HCT116 (cell line): ENCODE measurements around the gene DKK1. TPM values are rescaled to one million over a fixed set of nuclear protein-coding genes. Genes with fewer than 3 reads are reported as not detected.

Experiments used
- ATAC-seq: fragments of 200-7000 bp; cut with Tn5 transposase; 2 replicates; pipeline ENCODE4 v1.9.1; 2020; ENCODE audit warnings: mild to moderate bottlenecking, moderate library complexity
- BruUV-seq: library from RNA; stranded (reverse); fragments of 400-500 nt; replicated peaks from 2 replicates; lab custom pipeline; 2021; lab: Mats Ljungman, UMichigan
- CTCF ChIA-PET: fragments of 300-600 bp; sonication (Branson Sonifier 250); formaldehyde crosslinking; loops from one replicate; lab custom pipeline; 2021; ENCODE audit warnings: antibody characterized with exemption; lab: Charles Lee
- POLR2A ChIA-PET: fragments of 300-600, 350-600 bp; sonication (Branson Sonifier 250); formaldehyde crosslinking; loops from one replicate; lab custom pipeline; 2021; ENCODE audit warnings: antibody characterized with exemption; lab: Charles Lee
- RAD21 ChIA-PET, 2 experiments: fragments of 300-600 bp; sonication (Branson Sonifier 250); formaldehyde crosslinking; loops; one replicate each; lab custom pipeline; 2023; ENCODE audit warnings: low total read pairs in 2 of 2; ENCODE audit not compliant: uncharacterized antibody in 2 of 2, unreplicated experiment in 2 of 2, low non-redundant PET in 1 of 2; lab: Charles Lee
- DNase-seq: peaks from one replicate; pipeline ENCODE4 v3.0.0-alpha.2; 2010; ENCODE audit warnings: low read depth, low spot score
- H2AFZ ChIP-seq: fragments of 200-600 bp; shearing (Covaris generic), sonication (generic); 2 replicates; pipeline ENCODE4 v1.6.1; 2017; ENCODE audit warnings: low read depth, mixed run types, mixed read lengths, antibody characterized with exemption, low read length; ENCODE audit not compliant: poor library complexity, severe bottlenecking
- H3K27ac ChIP-seq: 2 replicates; pipeline ENCODE4 v1.5.1; 2012; ENCODE audit warnings: low read depth, low read length
- H3K27me3 ChIP-seq: fragments of 200-600 bp; sonication (generic); 2 replicates; pipeline ENCODE4 v1.6.1; 2016; ENCODE audit warnings: mixed run types, low read length, mixed read lengths; ENCODE audit not compliant: insufficient read depth
- H3K36me3 ChIP-seq, 2 experiments: fragments of 200-500 bp in 1 of 2; fragments of 200-600 bp in 1 of 2; sonication (Bioruptor generic) in 1 of 2; sonication (generic) in 1 of 2; 2 replicates each; pipeline versions ENCODE4 v1.5.1 to v1.6.1; 2014 to 2016; ENCODE audit warnings: low read length in 2 of 2, inconsistent platforms in 1 of 2, mixed read lengths in 1 of 2, mixed run types in 1 of 2; ENCODE audit not compliant: insufficient read depth in 2 of 2, control insufficient read depth in 1 of 2
- H3K4me1 ChIP-seq, 2 experiments: fragments of 200-600 bp in 1 of 2; sonication (generic) in 1 of 2; 2 replicates each; pipeline versions ENCODE4 v1.5.1 to v1.6.1; 2012 to 2017; ENCODE audit warnings: low read length in 2 of 2, inconsistent platforms in 1 of 2, mild to moderate bottlenecking in 1 of 2, mixed read lengths in 1 of 2, mixed run types in 1 of 2, moderate library complexity in 1 of 2; ENCODE audit not compliant: insufficient read depth in 2 of 2, control insufficient read depth in 1 of 2
- H3K4me2 ChIP-seq: fragments of 200-600 bp; sonication (generic); 2 replicates; pipeline ENCODE4 v1.6.1; 2017; ENCODE audit warnings: mixed run types, low read length, mixed read lengths
- H3K4me3 ChIP-seq, 2 experiments: fragments of 200-600 bp in 1 of 2; sonication (generic) in 1 of 2; replicated peaks in 1 of 2; 2 replicates each; pipeline ENCODE4 v1.5.1; 2011 to 2016; ENCODE audit warnings: low read length in 2 of 2, control low read depth in 1 of 2, low read depth in 1 of 2, mild to moderate bottlenecking in 1 of 2, mixed read lengths in 1 of 2, mixed run types in 1 of 2
- H3K79me2 ChIP-seq: fragments of 200-600 bp; sonication (generic); 2 replicates; pipeline ENCODE4 v1.6.1; 2017; ENCODE audit warnings: mild to moderate bottlenecking, mixed run types, low read length, moderate library complexity, mixed read lengths; ENCODE audit not compliant: insufficient read depth
- H3K9ac ChIP-seq: fragments of 200-600 bp; sonication (generic); 2 replicates; pipeline ENCODE4 v1.6.1; 2016; ENCODE audit warnings: low read length, mixed read lengths
- H3K9me2 ChIP-seq: fragments of 200-600 bp; sonication (generic), shearing (Covaris generic); 2 replicates; pipeline ENCODE4 v1.6.1; 2017; ENCODE audit warnings: mixed run types, mild to moderate bottlenecking, moderate library complexity; ENCODE audit not compliant: insufficient read depth
- H3K9me3 ChIP-seq, 2 experiments: fragments of 200-500 bp in 1 of 2; fragments of 200-600 bp in 1 of 2; sonication (Bioruptor generic) in 1 of 2; sonication (generic) in 1 of 2; 2 replicates each; pipeline ENCODE4 v1.6.1; 2014 to 2017; ENCODE audit warnings: low read length in 2 of 2, mixed read lengths in 2 of 2, inconsistent platforms in 1 of 2, low read depth in 1 of 2, mild to moderate bottlenecking in 1 of 2, mixed run types in 1 of 2, moderate library complexity in 1 of 2; ENCODE audit not compliant: control insufficient read depth in 1 of 2, insufficient read depth in 1 of 2
- H4K20me1 ChIP-seq: fragments of 200-600 bp; sonication (generic), shearing (Covaris generic); 2 replicates; pipeline ENCODE4 v1.6.1; 2017; ENCODE audit warnings: mixed run types, mild to moderate bottlenecking, moderate library complexity; ENCODE audit not compliant: insufficient read depth
- CBX3 ChIP-seq: IDR thresholded peaks from 2 replicates; pipeline ENCODE4 v1.6.1; 2012; ENCODE audit warnings: low read depth
- CEBPB ChIP-seq: IDR thresholded peaks from 2 replicates; pipeline ENCODE4 v1.6.1; 2012; ENCODE audit warnings: low read depth
- ELF1 ChIP-seq: IDR thresholded peaks from 2 replicates; pipeline ENCODE4 v1.6.1; 2012; ENCODE audit warnings: low read depth, borderline replicate concordance
- EZH2 ChIP-seq: fragments of 200-600 bp; sonication (generic); IDR thresholded peaks from 2 replicates; pipeline ENCODE4 v1.6.1; 2017; ENCODE audit warnings: antibody characterized with exemption, mixed run types
- FOSL1 ChIP-seq: IDR thresholded peaks from 2 replicates; pipeline ENCODE4 v1.6.1; 2012; ENCODE audit warnings: low read depth
- RAD21 ChIP-seq: IDR thresholded peaks from 2 replicates; pipeline ENCODE4 v1.6.1; 2012; ENCODE audit warnings: low read depth, mild to moderate bottlenecking
- SP1 ChIP-seq: IDR thresholded peaks from 2 replicates; pipeline ENCODE4 v1.6.1; 2012; ENCODE audit warnings: low read depth
- SRF ChIP-seq: IDR thresholded peaks from 2 replicates; pipeline ENCODE4 v1.6.1; 2012; ENCODE audit warnings: low read depth
- TCF7L2 ChIP-seq: IDR thresholded peaks from 2 replicates; pipeline ENCODE4 v1.7.0; 2011; ENCODE audit warnings: borderline replicate concordance, inconsistent platforms; ENCODE audit not compliant: insufficient read depth, insufficient read length; ENCODE audit errors: extremely low read depth
- YY1 ChIP-seq: IDR thresholded peaks from 2 replicates; pipeline ENCODE4 v1.6.1; 2011; ENCODE audit warnings: low read length, low read depth, moderate library complexity, mild to moderate bottlenecking; ENCODE audit not compliant: insufficient replicate concordance; ENCODE audit errors: extremely low read depth
- ZFX ChIP-seq: fragments of 450-650 bp; IDR thresholded peaks from 2 replicates; pipeline ENCODE4 v1.6.1; 2017
- ZNF274 ChIP-seq: fragments of 200-500 bp; sonication (Bioruptor generic); IDR thresholded peaks from 2 replicates; pipeline ENCODE4 v1.6.1; 2014; ENCODE audit warnings: mild to moderate bottlenecking, low read depth, low read length, inconsistent platforms
- intact Hi-C: fragments of 100-400 bp; cut with micrococcal nuclease; formaldehyde crosslinking; loops from 2 replicates; pipeline ENCODE4 v1.10.0; 2022
- total RNA-seq: library from RNA; stranded (reverse); gene quantifications from one replicate; pipeline ENCODE4 v1.2.1, GENCODE V29; 2021; ENCODE audit not compliant: unreplicated experiment
- TF ChIP-seq, protein P1 (sequence below), 3 experiments: fragments of 200-600 bp in 1 of 3; sonication (generic) in 1 of 3; IDR thresholded peaks in 2 of 3; conservative IDR thresholded peaks in 1 of 3; 2 replicates each; pipeline ENCODE4 v1.5.1; 2012 to 2017; ENCODE audit warnings: low read depth in 2 of 3, low read length in 2 of 3, antibody characterized with exemption in 1 of 3, borderline replicate concordance in 1 of 3, control low read depth in 1 of 3, mild to moderate bottlenecking in 1 of 3, mixed read lengths in 1 of 3, mixed run types in 1 of 3, moderate library complexity in 1 of 3; ENCODE audit not compliant: insufficient read depth in 1 of 3
- TF ChIP-seq, protein P2 (sequence below): IDR thresholded peaks from 2 replicates; pipeline ENCODE4 v1.6.1; 2012; ENCODE audit warnings: low read depth

The DKK1 gene
- total RNA-seq, 1 experiment from 2014 or later: 315 TPM

DNA sequence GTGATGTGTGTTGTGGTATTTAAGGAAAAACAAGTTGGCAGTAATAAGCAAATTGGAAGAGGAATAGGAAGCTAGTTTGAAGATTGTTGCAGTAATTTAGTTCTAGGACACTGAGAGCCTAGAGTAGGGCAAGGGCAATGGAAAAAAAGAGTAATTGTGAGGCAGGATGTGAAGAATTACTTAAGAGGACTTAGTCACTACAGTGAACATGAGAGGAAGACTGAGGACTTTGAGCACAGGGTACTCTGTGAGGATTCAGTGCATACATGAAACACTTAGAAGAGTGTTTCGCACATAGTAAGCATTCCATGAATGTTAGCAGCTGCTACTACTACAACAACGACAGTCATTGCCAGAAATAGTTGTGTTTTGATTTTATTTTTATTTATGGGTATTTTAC lies 30.9 kb upstream of the DKK1 start:
- BruUV-seq: no TSS peak
- no peak overlapping the region for H3K4me2 ChIP-seq
- POLR2A ChIA-PET: no interaction called here
- H4K20me1 ChIP-seq: no peaks in the 10 kb centered on the region; the same call in 1 of the 2 replicates
- H3K4me3 ChIP-seq: no peak overlapping the region
- no peaks in the 10 kb centered on the region for H3K36me3 ChIP-seq
- no peaks in the 10 kb centered on the region for H3K9me3 ChIP-seq
- no peak for DNase-seq
- RAD21 ChIA-PET: no interaction called here
- H3K27ac ChIP-seq: no peak overlapping the region
- no peak for ATAC-seq
- no peak for TF ChIP-seq SP1
- no peak for TF ChIP-seq YY1
- no peak for TF ChIP-seq RAD21
- TF ChIP-seq, protein P1, sequence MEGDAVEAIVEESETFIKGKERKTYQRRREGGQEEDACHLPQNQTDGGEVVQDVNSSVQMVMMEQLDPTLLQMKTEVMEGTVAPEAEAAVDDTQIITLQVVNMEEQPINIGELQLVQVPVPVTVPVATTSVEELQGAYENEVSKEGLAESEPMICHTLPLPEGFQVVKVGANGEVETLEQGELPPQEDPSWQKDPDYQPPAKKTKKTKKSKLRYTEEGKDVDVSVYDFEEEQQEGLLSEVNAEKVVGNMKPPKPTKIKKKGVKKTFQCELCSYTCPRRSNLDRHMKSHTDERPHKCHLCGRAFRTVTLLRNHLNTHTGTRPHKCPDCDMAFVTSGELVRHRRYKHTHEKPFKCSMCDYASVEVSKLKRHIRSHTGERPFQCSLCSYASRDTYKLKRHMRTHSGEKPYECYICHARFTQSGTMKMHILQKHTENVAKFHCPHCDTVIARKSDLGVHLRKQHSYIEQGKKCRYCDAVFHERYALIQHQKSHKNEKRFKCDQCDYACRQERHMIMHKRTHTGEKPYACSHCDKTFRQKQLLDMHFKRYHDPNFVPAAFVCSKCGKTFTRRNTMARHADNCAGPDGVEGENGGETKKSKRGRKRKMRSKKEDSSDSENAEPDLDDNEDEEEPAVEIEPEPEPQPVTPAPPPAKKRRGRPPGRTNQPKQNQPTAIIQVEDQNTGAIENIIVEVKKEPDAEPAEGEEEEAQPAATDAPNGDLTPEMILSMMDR (IDR thresholded peaks at IDR 0.05 in 2 of 3, conservative IDR thresholded peaks at IDR 0.05 in 1 of 3; ENCODE audit: borderline replicate concordance in 1 of 3, insufficient read depth in 1 of 3, low read depth in 2 of 3, low read length in 2 of 3): no peak
- no peak for TF ChIP-seq CEBPB
- no peak for TF ChIP-seq ELF1
- no peak for TF ChIP-seq TCF7L2
- TF ChIP-seq, protein P2, sequence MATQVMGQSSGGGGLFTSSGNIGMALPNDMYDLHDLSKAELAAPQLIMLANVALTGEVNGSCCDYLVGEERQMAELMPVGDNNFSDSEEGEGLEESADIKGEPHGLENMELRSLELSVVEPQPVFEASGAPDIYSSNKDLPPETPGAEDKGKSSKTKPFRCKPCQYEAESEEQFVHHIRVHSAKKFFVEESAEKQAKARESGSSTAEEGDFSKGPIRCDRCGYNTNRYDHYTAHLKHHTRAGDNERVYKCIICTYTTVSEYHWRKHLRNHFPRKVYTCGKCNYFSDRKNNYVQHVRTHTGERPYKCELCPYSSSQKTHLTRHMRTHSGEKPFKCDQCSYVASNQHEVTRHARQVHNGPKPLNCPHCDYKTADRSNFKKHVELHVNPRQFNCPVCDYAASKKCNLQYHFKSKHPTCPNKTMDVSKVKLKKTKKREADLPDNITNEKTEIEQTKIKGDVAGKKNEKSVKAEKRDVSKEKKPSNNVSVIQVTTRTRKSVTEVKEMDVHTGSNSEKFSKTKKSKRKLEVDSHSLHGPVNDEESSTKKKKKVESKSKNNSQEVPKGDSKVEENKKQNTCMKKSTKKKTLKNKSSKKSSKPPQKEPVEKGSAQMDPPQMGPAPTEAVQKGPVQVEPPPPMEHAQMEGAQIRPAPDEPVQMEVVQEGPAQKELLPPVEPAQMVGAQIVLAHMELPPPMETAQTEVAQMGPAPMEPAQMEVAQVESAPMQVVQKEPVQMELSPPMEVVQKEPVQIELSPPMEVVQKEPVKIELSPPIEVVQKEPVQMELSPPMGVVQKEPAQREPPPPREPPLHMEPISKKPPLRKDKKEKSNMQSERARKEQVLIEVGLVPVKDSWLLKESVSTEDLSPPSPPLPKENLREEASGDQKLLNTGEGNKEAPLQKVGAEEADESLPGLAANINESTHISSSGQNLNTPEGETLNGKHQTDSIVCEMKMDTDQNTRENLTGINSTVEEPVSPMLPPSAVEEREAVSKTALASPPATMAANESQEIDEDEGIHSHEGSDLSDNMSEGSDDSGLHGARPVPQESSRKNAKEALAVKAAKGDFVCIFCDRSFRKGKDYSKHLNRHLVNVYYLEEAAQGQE: no peak
- no peak for TF ChIP-seq CBX3
- no peak for TF ChIP-seq ZFX
- TF ChIP-seq EZH2: no peak
- no peak for TF ChIP-seq FOSL1
- no peak for TF ChIP-seq SRF
- TF ChIP-seq ZNF274: no peak
- TF ChIP-seq, all 23 proteins: peak for 0
- Histone ChIP-seq H2AFZ (no peak overlapping the region), H3K79me2 (no peaks in the 10 kb centered on the region), H3K9me2 (no peaks in the 10 kb centered on the region; the same call in 1 of the 2 replicates), H3K4me1 (no peaks in the 10 kb centered on the region), H3K27me3 (no peaks in the 10 kb centered on the region), H3K9ac (no peak overlapping the region)
- intact Hi-C loops: no loop called here
- CTCF ChIA-PET: no interaction called here
